Measurements from ENCODE around the gene SLC4A8.

The SLC4A8 gene

DNA sequence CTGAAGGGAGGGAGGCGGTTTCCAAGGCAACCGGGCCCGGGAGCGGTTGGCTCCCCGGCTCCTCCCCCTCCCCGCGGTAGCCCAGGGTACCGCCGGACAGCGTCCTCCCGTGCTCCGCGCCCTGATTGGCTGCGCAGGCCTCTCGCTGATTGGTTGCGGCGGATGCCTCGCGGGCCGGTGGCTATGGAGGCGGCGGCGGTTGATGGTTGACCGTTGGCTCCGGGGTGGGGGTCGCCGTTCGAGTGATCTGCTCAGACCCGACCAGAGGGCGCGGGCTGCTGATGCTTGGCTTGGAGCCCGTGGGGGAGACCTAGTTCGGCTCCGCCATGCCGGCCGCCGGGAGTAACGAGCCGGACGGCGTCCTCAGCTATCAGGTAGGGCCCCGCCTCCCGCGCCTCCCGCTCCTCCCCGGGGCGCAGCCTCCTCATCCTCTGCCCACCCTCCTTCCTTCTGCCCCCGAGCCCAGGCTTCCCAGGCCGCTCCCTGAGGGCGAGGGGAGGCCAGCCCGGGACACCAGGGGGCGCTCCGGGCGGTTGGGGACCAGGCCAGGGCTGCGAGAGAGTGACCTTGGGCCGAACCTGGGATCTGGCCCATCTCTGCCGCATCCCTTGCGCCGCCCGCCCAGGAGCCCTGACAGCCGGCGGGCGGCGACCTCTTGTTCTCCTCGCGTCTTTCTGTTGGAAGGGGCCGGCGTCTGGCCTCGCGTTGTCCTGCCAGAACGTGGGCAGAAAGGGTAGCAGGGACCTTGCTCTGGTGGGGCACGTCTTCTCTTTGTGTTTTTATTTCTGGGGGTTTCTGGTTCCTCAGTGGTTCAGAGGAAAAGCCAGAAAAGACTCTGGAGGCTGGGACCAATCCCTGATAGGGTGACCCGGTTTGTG, at the start of gene SLC4A8:
Gene SLC4A8 (plus strand): TSS at position 170 of the 878 bp plus-strand sequence. CDS start 157 bp downstream, at position 327.
- peak; percentile 82 for DNase-seq (ENCODE audit: low read depth)

DNA sequence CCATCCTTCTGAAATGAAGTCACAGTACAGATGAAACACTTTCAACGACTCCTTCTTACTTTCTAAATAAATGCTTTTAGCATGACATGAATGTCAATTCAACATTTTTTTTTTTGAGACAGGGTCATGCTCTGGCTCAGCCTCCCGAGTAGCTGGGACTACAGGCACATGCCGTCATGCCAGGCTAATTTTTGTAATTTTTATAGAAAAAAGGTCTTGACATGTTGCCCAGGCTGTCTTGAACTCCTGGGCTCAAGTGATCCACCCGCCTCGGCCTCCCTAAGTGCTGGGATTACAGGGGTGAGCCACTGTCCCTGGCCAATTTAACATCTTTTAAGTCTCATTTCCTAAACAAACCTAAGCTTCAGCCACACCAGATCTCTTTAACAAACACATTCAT, 49.8 kb upstream of the SLC4A8 start:
- DNase-seq (ENCODE audit: low read depth) = no peak

DNA sequence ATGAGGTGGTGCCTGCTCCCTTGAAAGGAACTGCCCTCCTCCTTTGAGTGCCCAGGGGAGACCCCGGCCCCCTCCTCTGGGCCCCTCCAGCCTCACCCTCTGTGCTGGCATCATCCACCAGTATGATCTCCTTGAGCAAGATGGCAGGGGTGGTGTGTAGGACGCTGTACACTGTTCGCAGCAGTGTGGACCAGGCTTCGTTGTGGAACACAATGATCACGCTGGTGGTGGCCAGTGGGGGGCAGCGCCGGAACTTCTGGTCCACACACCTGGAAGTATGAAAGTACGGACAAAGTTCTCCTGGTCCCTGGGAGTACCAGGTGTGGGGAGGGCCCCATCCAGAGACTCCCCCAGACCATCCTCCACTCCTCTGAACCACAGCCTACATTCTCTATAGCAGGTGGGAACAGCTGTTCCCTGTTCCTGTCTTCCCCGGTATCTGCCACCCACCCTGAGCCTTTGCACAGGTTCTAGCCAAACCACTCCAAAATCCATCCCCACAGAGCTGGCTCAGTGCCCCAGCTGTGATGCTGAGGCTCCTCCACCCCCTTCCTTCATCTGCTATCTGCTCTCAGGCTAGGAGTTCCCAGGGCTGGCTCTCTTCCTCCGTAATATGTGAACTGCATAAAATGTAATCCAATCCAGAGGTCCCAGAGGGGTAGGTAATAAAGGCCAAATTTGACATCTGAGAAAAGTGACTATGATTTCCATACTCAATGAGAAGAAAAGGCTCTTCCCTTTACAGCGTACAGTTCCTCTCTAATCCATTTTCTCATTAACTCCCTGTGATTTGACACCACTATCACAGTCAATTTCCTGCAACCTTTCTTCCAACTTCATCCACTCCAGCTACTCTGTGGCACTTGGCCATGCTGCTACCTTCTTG, 47.3 kb upstream of the SLC4A8 start:
- DNase-seq (ENCODE audit: low read depth) = no peak

DNA sequence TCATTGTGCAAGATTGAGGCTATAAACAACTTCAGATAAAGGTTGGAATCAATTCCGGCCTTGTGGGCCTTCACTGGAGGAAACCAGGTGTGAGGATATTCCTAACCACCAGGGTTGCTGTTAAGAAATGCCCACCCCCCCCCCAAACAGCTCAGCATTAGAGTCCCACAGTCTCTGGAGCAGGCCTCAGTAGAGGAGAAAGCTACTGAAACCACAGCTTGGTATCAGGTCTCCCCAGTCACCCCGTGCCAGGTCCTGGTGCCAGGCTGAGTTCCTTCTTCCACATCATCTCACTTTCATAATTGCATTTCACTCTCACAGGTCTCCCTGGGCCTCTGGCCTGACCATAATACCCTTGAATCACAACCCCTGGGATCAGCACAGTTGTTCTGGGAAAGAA, 45.9 kb upstream of the SLC4A8 start:
- DNase-seq (ENCODE audit: low read depth) = no peak

DNA sequence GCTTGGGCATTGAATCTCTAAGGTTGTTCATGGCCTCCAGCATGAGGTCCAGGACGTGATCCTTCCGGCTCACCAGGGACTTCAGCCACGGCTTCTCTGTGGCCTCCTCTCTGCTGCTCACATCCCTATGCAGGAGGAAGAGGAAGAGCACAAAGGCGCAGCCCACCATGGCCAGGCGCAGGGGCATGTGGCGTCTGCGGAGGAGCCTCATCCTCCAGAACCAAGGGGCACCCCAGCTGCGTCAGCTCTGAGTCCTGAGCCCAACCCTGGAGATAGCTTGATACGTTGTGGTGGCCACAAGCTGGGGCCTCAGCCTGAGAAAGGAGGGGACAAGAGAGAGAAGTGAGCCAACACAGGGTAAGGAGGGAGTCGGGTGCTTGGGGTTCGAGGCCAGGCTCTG, 45.1 kb upstream of the SLC4A8 start:
- no peak for DNase-seq (ENCODE audit: low read depth)

DNA sequence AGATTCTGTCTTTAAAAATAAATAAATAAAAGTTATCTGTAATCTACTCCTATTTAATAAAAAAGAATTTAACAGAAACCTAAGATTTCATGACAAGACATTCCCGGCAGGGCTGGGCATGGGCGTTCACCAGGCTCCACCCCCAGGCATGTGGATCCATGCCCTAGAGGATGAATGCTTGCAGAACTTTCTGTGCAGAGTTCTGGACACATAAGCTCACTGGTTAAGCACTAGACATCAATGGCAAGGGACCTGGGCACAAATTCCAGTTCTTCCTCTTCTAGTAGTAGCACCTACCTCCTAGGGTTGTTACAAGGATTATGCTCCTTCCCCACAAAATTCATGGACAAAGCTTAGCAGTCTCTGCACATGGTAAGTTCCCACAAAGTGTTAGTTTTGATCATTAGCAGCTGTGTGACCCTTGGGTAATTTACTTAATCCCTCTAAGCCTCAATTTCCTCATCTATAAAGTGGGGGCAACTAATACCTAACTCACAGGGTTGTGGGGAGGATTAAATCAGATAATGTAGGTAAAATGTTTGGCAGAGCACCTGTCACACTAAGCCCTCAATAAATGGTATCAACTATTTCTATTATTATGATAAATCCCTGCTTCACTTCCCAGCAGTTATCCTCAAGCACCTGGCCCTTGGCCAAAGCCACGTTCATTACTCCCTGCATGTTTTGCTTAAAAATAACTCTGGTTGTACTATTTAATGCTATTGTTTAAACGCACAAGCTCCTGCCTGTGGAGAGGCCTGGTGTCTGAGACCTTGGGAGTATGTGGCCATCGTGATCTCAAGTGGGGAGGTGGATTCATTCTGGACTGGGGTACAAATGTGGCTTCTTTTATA, 43.2 kb upstream of the SLC4A8 start:
- no peak for DNase-seq (ENCODE audit: low read depth)

DNA sequence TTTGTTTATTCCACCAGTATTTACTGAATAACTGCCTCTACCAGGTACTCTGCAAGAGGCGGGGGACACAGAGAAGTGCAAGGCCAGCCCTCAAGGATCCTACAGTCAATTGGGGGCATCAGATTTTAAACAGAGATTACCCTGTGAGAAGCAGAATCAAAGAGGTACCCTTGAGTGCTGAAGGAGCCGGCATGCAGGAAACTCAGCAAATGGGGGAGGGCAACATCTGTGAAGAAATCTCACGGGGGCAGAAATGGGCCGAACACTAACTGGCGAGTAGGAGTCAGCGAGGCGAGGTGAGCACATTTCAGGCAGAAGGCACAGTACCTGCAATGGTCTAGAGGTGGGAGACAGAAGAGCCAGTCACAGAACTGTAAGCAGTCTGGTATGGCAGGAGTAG, 42.5 kb upstream of the SLC4A8 start:
- no peak for DNase-seq (ENCODE audit: low read depth)

DNA sequence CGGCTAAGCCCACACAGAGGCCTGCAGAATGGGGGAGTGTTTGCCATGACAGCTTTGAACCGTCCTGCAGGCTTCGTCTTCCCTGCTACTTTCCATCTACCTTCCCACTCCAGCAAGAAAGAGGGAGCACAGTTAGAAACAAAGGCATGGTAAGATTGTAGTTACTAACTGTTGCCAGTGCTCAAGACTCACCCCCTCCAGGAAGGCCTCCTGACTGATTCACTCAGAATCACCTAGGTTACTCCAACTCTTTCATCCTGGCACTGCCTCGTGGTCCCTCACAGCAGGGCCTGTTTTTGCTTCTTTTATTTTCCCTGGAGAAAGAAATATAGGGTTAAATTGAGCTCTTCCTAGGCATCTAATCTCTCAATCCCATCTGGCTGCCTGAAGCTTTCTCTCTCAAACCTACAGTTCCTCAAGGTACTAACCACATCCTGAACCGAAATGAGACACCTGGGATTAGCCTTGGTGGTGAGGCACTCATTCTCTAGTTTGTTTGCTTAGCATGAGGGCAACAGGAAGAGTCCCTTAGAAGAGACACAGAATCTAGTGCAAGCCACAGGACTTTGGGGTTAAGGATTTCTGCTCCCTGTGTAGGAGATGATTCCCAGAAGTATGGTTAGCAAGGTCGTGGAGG, 41.2 kb upstream of the SLC4A8 start:
- no peak for DNase-seq (ENCODE audit: low read depth)

DNA sequence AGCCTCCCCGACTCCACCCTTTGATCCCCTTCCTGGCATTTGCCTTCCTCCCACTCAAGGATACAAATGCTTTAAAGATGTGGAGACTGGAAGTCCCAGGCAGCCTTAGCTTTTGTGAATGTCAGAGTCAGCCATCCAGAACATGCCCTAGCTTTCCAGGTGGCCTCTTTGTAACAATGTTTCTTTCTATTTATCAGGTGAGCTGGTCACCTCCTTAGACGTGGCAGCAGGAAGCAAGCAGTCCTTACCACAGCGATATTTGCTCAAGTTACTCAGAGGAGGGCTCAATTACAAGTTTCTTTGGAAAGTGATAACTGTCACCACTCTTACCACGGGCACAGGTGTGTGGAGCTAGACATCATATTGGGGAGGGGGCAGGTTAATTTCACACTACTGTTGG, 38.3 kb upstream of the SLC4A8 start:
- DNase-seq (ENCODE audit: low read depth) = no peak

DNA sequence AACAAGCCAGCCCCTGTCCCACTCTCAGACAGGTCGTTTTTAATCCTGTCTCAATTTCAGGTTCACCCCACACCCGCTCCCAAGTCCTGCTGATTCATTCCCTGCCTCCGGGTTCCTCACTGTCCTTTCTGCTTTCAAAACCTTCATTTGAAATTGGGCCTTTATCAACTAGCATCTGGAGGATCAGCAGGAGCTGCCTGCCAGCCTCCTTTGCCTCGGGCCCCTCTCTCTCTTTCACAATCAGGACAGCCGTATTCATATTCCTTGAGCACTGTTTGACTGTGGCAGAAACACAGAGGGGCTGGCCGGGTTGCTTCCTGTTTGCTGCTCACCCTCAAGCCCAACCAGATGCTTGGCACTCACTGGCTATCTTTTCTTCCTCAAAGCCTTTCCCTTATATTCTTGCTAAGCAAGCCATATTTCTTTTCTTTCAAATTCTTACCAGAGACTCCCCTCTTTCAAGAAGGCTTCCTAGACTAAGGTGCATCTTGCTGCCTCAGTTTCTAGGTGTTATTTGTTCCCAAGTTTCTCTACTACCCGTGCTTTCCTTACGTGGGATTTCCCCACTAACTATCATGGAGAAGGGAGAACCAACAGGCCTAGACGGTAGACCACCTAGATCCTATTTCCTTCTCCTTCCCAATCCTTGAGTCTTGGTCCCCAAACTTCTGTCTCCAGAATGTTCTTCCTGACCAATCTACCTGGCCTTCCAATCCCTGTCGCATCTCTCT, 36.4 kb upstream of the SLC4A8 start:
- DNase-seq (ENCODE audit: low read depth) = no peak

DNA sequence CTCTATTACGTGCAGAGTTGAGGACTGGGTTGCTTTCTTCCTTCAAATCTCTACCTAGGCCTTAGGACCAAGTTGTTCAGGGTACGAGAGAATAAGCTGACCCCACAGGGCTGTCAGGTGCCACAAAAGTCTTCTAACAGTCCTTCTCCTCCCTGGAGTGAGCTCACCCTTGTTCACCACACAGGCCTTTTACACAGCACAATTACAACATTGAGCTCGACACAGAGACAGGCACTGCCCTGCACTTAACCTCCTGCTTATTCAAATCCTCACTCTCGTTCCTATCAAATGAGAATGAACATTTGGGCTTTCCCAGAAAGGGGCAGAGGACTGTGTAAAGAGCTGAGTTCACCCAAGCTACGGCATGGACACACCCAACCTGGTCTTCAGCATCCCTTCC, 35.8 kb upstream of the SLC4A8 start:
- no peak for DNase-seq (ENCODE audit: low read depth)

DNA sequence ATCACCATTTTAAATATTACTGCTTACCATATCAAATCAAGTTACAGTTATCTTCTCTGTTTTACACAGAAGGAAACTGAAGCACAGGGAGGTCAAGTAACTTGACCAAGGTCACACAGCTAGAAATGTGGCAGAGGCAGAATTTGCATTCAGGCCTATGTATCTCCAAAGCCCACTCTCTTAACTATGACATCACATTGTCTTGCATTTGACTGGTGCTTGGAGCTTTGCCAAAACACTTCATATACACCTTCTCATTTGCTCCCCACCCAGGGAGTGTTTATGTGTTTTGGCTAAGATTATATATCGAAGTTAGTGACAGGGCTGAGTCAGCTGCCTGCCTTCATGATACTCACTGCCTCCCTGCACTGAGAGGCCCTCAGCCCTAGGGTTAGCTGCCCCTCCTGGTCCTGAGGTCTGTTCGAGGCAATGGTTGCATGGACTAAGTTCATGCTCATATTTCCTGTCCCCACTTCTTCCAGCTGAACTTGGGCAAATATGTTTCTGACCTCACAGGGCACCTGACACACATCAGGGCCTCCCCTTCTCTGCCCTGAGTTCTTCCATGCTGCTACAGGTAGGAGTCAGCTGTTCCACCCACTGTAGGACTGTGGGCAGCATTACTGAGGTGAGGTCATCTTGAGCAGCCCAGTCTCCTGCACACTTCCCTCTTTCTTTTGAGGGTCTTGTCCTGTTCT, 35.2 kb upstream of the SLC4A8 start:
- no peak for DNase-seq (ENCODE audit: low read depth)

DNA sequence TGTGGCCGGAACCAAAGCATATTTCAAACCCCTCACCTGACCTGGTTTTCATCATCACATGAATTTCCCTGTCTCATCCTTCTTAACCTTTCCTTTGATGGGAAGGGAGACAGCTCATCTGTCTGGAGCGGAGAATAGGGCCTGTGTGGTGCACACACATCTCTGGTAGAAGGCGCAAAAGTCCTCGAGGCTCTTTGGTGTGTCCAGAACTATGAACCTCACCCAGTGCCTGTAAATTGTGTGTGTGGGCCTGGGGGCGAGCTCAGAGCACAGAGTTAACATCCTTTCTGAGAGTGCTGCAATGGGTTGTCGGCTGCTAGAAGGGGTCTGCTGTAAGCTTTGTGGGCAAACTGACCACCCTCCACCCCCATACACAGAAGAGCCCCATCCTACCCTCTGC, 34.2 kb upstream of the SLC4A8 start:
- no peak for DNase-seq (ENCODE audit: low read depth)

DNA sequence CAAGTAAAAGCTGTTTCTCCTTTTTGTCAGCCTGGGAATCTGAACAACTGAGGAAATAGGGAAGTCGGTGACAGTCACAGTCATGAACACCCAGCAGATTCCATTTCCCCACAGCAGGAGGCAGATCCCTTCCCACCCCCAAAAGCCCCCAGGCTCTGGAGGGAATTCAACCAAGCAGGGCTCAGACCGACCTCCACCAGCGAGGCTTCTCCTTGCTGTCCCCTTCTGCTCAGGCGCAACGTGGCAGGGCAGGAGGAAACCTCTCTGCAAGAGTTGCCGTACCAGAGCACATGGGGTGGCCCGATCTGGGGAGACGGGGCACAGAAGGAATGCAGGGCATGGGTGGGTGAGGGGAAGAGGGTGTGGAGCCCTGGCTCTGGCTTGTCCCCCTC, 33.7 kb upstream of the SLC4A8 start:
- no peak for DNase-seq (ENCODE audit: low read depth)

DNA sequence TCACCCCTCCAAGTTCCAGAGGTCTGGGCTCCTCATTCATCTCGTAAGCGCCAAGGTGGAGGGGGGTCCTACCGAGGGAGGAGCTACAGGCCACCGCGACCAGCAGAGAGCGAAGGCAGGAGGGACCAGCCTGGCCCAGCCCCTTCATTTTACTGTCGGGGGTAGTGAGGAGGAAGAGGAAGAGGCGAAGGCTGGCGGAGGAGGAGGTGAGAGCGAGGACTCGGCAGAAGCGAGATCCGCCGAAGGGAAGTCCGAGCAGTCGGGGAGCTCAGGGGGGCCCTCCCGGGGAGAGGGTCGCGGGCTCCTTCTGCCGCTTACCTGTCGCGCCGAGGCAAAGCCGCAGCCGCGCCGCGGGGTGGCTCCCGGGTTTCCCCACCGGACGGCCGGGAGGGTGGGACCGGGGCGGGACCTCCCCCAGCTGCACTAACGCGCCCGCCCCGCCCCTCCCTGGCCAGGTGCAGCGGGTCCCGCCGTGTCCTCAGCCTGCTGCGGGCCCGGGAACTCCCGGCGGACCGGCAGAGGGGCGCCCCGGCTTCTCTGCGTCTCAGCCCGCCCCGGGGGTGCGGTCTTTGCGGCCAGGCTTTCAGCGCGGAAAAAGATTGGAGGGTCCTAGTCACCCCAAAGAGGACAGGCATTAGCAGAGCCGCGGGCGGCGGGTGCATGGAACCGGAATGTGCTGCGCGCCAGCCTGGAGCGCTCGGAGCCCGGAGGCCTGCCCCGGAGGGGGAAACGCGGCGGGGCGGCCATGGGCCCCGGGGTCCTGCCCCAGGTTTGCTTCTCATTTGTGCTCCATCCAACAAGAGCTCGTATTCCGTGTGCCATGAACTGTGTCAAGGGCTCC, 33.1 kb upstream of the SLC4A8 start, which contains the start of gene GALNT6:
Gene GALNT6 (minus strand): TSS at position 124 of the 841 bp plus-strand sequence. CDS start 11,625 bp downstream, outside the sequence.
- DNase-seq (ENCODE audit: low read depth) = no peak

DNA sequence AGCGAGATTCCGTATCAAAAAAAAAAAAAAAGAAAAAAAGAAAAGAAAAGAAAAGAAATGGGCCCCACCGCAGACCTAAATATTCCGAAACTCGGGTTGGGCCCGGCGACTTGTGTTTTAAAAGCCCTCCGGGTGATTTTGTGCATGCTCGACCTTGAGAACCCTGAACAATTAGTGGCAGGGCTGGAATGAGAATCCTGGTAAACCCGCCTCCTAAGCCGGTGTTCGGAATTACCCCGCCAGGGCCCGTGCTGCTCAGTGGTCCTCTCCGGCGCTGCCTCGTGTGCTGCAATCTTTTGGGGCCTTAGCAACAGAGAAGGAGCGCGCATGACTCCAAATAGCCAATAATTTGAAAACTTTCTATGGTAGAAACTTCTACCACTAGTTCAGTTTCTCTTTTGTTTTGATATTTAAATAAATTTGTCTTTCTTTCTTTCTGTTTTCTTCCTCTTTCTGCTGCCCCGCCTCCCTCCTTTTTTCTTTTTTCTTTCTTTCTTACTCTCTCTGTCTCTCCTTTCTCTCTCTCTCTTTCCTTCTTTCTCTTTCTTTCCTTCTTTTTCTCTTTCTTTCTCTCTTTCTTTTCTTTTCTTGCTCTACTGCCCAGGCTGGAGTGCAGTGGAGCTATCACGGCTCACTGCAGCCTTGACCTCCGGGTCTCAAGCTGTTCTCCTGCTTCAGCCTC, 31.9 kb upstream of the SLC4A8 start:
- DNase-seq (ENCODE audit: low read depth) = no peak

DNA sequence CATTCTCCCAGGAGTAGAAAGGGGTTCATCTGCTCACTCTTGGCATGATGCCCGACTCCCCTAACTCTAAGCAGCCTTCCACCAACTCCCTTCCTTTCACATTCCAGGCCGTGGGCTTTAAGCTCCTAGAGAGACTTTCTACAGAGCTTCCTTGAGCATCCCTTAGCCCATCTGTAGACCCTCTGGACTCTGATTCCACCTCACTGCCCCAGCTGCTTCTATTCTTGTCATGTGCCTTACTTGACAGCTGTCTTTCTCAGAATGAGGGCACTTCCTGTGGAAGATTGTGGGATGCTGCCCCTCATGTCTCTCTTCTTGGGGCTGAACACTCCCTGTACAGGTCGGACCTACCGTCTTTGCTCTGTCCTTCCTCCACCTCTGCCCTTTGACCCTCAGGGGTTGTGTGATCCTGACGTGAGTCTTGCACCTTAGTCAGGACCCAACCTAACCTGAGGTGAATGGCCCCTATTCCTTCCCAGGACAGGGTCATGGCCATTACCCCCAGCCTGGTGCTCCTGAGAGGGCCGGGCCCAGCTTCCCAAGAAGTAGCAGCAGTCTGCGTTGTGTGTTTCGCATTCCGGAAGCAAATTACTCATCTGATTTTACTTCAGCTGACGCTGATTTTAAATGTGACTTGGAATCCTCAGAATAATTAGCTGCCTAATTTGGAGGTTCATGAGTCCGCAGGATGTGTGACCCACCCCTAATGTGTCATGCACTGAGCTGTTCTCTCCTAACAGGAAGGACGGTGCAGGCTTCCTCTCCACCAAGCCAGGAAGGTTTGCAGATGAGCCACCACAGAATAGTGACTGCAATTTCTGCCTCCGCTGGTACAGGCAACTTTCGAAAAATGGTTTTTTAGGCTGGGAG, 30.7 kb upstream of the SLC4A8 start:
- peak; percentile 64 for DNase-seq (ENCODE audit: low read depth)
